NOMO-1 treated with dmso at 0.1 percent for 144 hours (cell line): ENCODE results near the gene SPINDOC.
"Not testable (repeated sequence)": the region's sequence is repeated elsewhere in the genome, so short reads cannot be mapped to it uniquely, and the experiment has no call there.

Experiments
- DNase-seq: peaks from one replicate; lab custom pipeline; 2025; ENCODE audit not compliant: unreplicated experiment; lab: John Stamatoyannopoulos, UW

Gene SPINDOC

DNA sequence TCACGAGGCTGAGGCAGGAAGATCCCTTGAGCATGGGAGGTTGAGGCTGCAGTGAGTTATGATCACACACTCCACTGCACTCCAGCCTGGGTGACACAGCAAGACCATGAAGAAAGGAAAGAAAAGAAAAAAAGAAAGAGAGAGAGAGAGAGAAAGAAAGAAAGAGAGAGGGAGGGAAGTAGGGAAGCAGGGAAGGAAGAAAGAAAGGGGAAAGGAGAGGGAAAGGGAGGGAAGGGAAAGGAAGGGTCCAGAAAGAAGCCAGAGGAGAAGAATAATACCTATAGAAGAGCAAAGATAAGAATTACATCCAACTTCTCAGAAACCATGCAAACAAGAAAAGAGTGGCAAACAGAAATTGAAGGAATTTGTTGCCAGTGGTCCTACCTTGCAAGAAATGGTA lies 27.4 kb upstream of the SPINDOC start:
- DNase-seq, result no peak

- no peak for DNase-seq
Observed at GRCh38 chr11:63791495-63792167, 21.6 kb upstream of the SPINDOC start.

DNA sequence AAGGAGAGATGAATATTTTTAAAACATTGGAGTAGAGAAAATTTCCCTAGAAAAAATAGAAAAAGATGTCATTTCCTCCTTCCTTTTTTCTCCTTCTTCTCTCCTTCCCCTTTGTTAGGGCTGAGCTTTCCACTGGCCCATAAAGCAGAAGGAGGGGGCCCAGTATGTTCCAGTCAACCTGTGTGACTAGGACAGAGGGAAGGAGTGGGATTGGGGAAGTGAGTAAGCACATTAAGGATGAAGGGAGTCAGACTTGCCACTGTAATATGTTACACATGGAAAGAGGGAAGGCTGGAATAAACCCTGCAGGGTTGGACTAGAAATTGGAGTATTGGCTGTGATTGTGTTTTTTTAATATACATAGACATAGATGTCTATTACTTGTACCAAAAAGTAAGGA lies 20.1 kb upstream of the SPINDOC start:
- DNase-seq, result no peak

DNA sequence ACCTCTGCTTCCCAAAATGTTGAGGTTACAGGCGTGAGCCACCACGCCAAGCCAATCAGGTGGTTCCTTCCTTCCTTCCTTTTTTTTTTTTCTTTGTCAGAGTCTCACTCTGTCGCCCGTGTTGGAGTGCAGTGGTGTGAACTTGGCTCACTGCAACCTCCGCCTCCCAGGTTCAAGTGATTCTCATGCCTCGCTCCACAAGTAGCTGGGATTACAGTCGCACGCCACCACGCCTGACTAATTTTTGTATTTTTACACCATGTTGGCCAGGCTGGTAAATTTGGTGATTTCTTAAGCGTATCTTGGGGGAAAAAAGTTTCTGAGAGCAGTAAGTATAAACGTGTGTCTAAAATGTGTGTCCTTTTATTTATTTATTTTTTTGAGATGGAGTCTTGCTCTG lies 18.2 kb upstream of the SPINDOC start:
- no peak for DNase-seq

DNA sequence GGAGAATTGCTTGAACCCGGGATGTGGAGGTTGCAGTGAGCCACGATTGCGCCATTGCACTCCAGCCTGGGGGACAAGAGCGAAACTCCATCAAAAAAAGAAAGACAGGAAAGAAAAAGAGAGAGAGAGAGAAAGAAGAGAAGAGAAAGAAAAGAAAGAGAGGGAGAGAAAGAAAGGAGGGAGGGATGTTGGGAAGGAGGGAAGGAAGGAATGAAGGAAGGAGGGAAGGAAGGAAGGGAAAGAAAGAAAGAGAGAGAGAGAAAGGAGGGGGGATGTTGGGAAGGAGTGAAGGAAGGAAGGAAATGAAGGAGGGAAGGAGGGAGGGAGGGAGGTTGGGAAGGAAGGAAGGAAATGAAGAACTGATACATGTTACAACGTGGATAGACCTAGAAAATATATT lies 12.3 kb upstream of the SPINDOC start:
- DNase-seq, result no peak

- no peak for DNase-seq
Observed at GRCh38 chr11:63802637-63803414, 10.4 kb upstream of the SPINDOC start.

DNA sequence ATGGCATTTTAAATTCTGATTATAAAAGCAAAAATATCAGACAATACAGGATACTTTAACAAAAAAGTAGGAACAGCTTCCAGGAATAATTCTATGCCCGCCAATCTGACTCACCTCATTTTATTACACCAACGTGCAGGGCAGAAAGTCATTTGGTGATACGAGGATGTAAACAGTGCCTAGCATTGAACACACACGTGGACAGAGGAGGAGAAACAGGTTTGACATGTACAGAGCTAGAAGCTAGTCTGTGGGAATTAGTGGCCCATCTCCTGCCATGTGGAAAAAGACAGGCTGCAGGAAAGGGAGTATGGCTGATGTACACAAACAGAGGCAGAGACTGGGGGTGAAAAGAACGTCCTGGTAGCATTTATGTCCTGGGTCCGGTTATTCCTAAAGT lies 9.0 kb upstream of the SPINDOC start:
- no peak for DNase-seq

GRCh38 chr11:63805844-63806415 lies 7.3 kb upstream of the SPINDOC start:
- DNase-seq, result no peak

- not testable (repeated sequence) for DNase-seq
Observed at GRCh38 chr11:63810383-63810782, 2.9 kb upstream of the SPINDOC start.

- no peak for DNase-seq
Observed at GRCh38 chr11:63811522-63811921, 1.7 kb upstream of the SPINDOC start.

DNA sequence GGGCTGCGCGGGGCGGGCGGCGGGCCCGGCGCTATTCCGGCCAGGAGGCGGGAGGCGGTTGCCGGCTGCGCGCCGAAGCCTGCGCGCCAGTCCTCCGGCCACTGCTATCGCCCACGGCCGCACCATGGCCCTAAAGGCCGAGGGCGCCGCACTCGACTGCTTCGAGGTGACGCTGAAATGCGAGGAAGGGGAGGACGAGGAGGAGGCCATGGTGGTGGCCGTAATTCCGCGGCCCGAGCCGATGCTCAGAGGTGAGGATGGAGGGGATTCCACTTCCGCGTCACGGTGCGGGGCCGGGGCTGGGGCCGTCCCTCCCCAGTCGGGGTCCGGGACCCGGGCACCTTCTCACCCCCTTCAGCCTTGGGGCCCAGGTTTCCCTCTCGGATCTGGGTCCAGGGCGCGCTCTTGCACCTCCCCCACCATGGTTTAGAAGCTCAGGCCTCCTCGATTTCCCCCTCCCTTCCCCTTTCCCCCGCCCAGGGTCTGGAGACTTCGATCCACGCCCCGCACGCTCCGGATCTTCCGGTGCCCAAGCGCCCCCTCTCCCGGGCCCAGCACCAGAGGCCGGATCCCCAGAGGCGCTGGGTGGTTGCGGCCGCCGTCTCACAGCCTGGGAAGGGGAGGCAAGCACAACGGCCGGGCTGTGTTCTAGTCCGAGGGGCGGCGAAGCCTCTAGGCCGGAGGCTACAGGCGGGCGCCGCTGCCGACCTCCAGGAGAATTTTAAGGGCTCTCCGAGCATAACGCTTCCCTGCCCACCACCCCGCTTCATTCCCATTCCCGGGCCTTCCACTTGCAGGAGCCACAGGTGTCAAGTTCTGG lies 517 bp downstream of the SPINDOC start:
- DNase-seq, result peak; percentile 14

- DNase-seq, result peak; percentile 9
Observed at GRCh38 chr11:63814383-63814736, 1.1 kb downstream of the SPINDOC start.

DNA sequence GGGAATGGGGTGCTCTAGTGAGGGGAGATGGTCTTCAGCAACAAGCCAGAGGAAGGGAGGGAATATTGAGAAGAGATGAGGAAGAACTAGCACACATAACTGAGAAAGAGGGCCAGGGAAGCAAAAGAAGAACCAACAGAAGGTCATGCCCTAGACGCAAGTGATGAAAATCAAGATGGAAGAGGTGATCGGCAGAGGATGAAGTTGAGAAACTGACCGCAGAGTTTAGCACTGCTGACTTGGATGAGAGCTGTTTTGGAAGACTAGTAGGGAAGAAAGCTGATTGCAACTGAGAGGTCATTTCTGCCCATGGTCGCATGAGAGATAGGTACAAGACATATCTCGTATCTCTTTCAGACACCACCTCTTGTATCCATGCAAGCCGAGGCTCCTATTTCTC lies 2.9 kb downstream of the SPINDOC start:
- DNase-seq, result no peak

- no peak for DNase-seq
Observed at GRCh38 chr11:63816732-63817131, 3.5 kb downstream of the SPINDOC start.

DNA sequence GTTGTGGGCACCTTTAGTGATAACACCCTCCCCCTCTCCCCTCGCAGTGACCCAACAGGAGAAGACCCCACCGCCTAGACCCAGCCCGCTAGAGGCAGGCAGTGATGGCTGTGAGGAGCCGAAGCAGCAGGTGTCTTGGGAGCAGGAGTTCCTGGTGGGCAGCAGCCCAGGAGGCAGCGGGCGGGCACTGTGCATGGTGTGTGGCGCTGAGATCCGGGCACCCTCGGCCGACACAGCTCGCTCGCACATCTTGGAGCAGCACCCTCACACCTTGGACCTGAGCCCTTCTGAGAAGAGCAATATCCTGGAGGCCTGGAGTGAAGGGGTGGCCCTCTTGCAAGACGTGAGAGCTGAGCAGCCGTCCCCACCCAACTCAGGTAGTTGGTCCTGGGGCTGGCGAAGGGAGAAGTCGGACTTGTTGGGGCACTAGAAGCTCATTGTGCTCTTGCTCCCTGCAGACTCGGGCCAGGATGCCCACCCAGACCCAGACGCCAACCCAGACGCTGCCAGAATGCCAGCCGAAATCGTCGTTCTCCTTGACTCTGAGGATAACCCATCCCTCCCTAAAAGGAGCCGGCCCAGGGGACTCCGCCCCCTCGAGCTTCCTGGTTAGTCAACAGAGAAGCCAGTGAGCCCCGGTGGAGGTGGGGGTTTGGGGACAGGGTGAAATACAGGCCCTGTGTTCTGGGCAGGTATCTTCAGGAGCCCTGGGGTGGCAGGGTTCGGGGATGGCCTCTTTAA lies 4.7 kb downstream of the SPINDOC start:
- DNase-seq, result no peak

- DNase-seq, result no peak
Observed at GRCh38 chr11:63818609-63819008, 5.4 kb downstream of the SPINDOC start.

DNA sequence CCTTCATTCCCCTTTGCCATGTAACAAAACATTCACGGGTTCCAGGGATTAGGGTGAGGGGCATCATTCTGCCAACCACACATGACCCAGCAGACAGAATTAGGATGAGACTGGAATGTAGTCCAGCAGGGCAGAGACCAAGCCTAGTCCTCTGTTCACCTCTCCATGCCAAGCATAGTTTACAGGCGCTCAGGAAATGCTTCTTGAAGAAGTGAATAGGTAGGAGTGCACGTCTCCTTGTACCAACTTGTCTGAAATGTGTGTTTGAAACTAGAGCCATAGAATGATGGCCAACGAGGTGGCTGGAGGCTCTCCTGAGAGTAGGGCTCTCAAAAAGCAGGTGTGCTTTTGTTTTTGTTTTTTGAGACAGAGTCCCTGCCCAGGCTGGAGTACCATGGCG lies 8.2 kb downstream of the SPINDOC start:
- no peak for DNase-seq

- DNase-seq, result no peak
Observed at GRCh38 chr11:63826471-63827190, 13.4 kb downstream of the SPINDOC start.

DNA sequence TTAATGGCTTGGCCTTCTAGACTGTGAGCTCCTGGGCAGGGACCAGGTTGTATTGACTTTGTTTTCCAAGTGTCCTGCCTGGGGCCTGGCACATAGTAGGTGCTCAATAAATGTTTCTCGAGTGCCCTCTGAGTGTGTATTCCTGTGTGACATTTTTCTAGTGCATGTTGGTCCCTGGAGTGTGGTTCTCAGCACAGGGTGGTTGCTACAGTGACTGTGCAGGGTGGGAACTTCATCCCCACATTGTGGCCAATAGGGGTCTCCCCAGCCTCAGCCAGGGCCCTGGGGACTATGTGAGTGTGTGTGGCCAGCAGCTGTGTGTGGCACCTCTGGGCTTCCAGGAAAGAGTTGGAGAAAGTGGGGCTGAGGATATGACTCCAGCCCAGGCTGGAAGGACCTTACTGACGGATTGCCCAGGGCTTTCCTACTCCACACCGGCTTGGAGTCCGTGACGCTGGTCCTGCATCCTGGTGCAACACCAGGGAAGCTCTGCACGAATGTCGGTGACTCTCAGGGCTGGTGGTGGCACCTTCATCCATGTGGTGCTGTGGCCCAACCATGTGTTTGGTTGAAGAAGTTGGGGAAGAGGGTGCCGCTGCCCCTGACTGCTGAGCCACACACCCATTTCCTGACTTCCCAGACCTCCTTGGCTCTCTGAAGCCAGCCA lies 16.7 kb downstream of the SPINDOC start:
- DNase-seq, result no peak

DNA sequence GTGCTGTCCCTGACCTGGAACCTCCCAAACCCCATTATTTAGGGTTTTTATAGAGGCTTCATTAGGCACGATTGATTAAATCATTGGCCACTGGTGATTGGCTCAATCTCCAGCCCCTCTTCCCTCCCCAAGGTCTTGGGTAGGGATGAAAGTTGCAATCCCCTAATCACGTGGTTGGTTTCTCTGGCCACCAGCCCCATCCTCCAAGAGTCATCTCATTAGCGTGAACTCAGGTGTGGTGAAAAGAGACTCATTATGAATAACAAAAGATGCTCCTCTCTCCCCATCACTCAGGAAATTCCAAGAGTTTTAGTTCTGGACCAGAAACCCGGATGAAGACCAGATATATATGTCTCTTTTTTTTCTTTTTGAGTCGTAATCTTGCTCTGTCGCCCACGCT lies 18.1 kb downstream of the SPINDOC start:
- DNase-seq, result no peak
